Sigmoid colon (tissue), 7 donors: Measurements from ENCODE around the gene NAA15. TPM values are rescaled to one million over a fixed set of nuclear protein-coding genes. Genes with fewer than 3 reads are reported as not detected.
"Not testable (repeated sequence)": the region's sequence is repeated elsewhere in the genome, so short reads cannot be mapped to it uniquely, and the experiment has no call there.

Experiments used
- DNase-seq: peaks from one replicate; pipeline ENCODE4 v3.0.0-alpha.2; 2019
- H3K27ac ChIP-seq, 4 donors: fragments of 200-600 bp; sonication (generic); one replicate each; pipeline ENCODE4 v1.5.1; 2016 to 2019; ENCODE audit warnings: mild to moderate bottlenecking in 1 of 4
- H3K27me3 ChIP-seq, 3 donors: fragments of 200-600 bp; sonication (generic); one replicate each; pipeline ENCODE4 v1.5.1; 2019; ENCODE audit warnings: mild to moderate bottlenecking in 1 of 3
- H3K36me3 ChIP-seq, 4 donors: fragments of 200-600 bp; sonication (generic); one replicate each; pipeline ENCODE4 v1.5.1; 2016 to 2019
- H3K4me1 ChIP-seq, 4 donors: fragments of 200-600 bp; sonication (generic); one replicate each; pipeline ENCODE4 v1.5.1; 2017 to 2019
- H3K4me3 ChIP-seq, 4 donors: fragments of 200-600 bp; sonication (generic); one replicate each; pipeline ENCODE4 v1.5.1; 2017 to 2019; ENCODE audit warnings: mild to moderate bottlenecking in 2 of 4, moderate library complexity in 1 of 4
- H3K9me3 ChIP-seq, 4 donors: fragments of 200-600 bp in 3 of 4; sonication (generic) in 3 of 4; one replicate each; pipeline versions ENCODE4 v1.5.1 to v1.6.1; 2013 to 2019
- EP300 ChIP-seq, 4 donors: sonication (generic); formaldehyde crosslinking; IDR thresholded peaks; one replicate each; pipeline ENCODE4 v1.6.1; 2017; ENCODE audit warnings: antibody characterized with exemption in 4 of 4
- POLR2A ChIP-seq, 2 donors: fragments of 450-650 bp; IDR thresholded peaks; one replicate each; pipeline ENCODE4 v1.6.1; 2016; ENCODE audit warnings: antibody characterized with exemption in 2 of 2, mild to moderate bottlenecking in 2 of 2, moderate library complexity in 2 of 2
- POLR2AphosphoS5 ChIP-seq, 4 donors: sonication (generic); formaldehyde crosslinking; IDR thresholded peaks; one replicate each; pipeline ENCODE4 v1.6.1; 2017; ENCODE audit warnings: antibody characterized with exemption in 4 of 4
- WGBS, 2 donors: extraction: QIAGEN DNeasy Blood & Tissue Kit; methylation state at CpG; one replicate each; pipeline ENCODE4 v1.1.7; 2013; 5-methylcytosine and 5-hydroxymethylcytosine counted together
- intact Hi-C: fragments of 100-400 bp; cut with DNase I; formaldehyde crosslinking; loops from one replicate; pipeline ENCODE4 v1.15.1; 2023
- polyA plus RNA-seq, 3 donors: library from polyadenylated mRNA; stranded (reverse); fragments of 200-250 nt; gene quantifications; one replicate each; pipeline ENCODE4 v1.2.3, GENCODE V29; 2013
- total RNA-seq, 4 donors: library from RNA; depleted of rRNA; stranded (reverse); fragments of >200 nt; gene quantifications; one replicate each; pipeline ENCODE4 v1.1.0, GENCODE V29; 2016
- TF ChIP-seq, protein P1 (sequence below), 4 experiments: fragments of 450-650 bp in 3 of 4; fragments of 200-600 bp in 1 of 4; IDR thresholded peaks; one replicate each; pipeline ENCODE4 v1.5.1; 2016 to 2019; ENCODE audit warnings: antibody characterized with exemption in 4 of 4, mild to moderate bottlenecking in 3 of 4, moderate library complexity in 2 of 4
- donor health status: healthy with polysubstance abuse.
- donor health status: Bipolar disorder and iron deficiency.
- donor health status: healthy.

Gene NAA15
- total and polyA plus RNA-seq, 7 donors, result 5.4 to 40.3 (median 21.6) TPM

- Histone ChIP-seq H3K36me3 (no peaks in the 10 kb centered on the region), H3K9me3 (no peaks in the 10 kb centered on the region), H3K27ac (no peak overlapping the region), H3K4me1 (no peaks in the 10 kb centered on the region), H3K27me3 (no peaks in the 10 kb centered on the region), H3K4me3 (no peak overlapping the region)
- intact Hi-C loops, result no loop called here
- TF ChIP-seq EP300 (IDR thresholded peaks at IDR 0.05) (no peak), POLR2A (IDR thresholded peaks at IDR 0.05) (no peak), POLR2AphosphoS5 (IDR thresholded peaks at IDR 0.05) (no peak)
- TF ChIP-seq, protein P1, sequence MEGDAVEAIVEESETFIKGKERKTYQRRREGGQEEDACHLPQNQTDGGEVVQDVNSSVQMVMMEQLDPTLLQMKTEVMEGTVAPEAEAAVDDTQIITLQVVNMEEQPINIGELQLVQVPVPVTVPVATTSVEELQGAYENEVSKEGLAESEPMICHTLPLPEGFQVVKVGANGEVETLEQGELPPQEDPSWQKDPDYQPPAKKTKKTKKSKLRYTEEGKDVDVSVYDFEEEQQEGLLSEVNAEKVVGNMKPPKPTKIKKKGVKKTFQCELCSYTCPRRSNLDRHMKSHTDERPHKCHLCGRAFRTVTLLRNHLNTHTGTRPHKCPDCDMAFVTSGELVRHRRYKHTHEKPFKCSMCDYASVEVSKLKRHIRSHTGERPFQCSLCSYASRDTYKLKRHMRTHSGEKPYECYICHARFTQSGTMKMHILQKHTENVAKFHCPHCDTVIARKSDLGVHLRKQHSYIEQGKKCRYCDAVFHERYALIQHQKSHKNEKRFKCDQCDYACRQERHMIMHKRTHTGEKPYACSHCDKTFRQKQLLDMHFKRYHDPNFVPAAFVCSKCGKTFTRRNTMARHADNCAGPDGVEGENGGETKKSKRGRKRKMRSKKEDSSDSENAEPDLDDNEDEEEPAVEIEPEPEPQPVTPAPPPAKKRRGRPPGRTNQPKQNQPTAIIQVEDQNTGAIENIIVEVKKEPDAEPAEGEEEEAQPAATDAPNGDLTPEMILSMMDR (IDR thresholded peaks at IDR 0.05), result no peak
- 91 to 96% methylated on average over 3 of the region's 3 CpGs for WGBS, 2 donors
- no peak for DNase-seq
These were observed 102.2 kb downstream of the NAA15 start for GRCh38 chr4:139403462-139403861.

DNA sequence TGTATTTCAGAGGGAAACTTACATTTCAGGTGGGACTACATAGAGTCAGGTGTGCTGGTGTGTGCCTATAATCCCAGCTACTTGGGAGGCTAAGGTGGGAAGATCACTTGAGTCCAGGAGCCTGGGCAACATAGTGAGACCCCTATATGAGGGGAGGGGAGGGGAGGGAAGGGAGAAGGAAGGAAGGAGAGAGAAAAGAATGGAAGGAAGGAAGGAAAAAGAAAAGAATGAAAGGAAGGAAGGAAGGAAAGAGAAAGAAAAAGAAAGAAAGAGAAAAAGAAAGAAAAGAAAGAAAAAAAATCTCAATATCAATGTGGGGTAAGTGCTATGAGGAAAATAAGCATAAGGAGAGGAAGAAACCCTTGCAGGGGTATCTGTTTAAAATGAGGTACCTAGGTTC, 109.0 kb downstream of the NAA15 start:
- Histone ChIP-seq H3K27ac (no peak overlapping the region), H3K36me3 (no peaks in the 10 kb centered on the region), H3K4me1 (no peaks in the 10 kb centered on the region), H3K27me3 (no peaks in the 10 kb centered on the region), H3K4me3 (no peak overlapping the region), H3K9me3 (no peaks in the 10 kb centered on the region)
- no peak for DNase-seq
- TF ChIP-seq POLR2AphosphoS5 (IDR thresholded peaks at IDR 0.05) (no peak), POLR2A (IDR thresholded peaks at IDR 0.05) (no peak), EP300 (IDR thresholded peaks at IDR 0.05) (no peak)
- TF ChIP-seq, protein P1 (IDR thresholded peaks at IDR 0.05), result no peak
- intact Hi-C loops, result no loop called here

DNA sequence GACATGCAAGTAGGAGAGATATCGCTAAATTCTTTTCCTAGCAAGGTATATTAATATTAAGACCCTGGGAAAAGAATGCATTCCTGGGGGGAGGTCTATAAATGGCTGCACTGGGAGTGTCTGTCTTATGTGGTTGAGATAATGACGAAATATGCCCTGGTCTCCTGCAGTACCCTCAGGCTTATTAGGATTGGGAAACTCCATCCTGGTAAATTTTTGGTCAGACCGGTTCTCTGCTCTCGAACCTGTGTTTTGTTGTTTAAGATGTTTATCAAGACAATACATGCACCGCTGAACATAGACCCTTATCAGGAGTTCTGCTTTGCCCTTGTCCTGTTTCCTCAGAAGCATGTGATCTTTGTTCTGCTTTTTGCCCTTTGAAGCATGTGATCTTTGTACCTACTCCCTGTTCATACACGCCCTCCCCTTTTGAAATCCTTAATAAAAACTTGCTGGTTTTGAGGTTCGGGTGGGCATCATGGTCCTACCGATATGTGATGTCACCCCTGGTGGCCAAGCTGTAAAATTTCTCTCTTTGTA, 113.4 kb downstream of the NAA15 start:
- not testable (repeated sequence) for H3K27me3 ChIP-seq, H3K4me1 ChIP-seq, H3K4me3 ChIP-seq, DNase-seq, H3K27ac ChIP-seq, H3K36me3 ChIP-seq, H3K9me3 ChIP-seq
- WGBS, 2 donors, result 95% methylated on average over 8 of the region's 8 CpGs
- intact Hi-C loops, result loop anchor here (5.0 kb wide), 2 partner anchors 38 to 218 kb away; partner anchors contain the start of gene RAB33B

GRCh38 chr4:139416073-139416673, 114.9 kb downstream of the NAA15 start:
- TF ChIP-seq, protein P1 (IDR thresholded peaks at IDR 0.05), result peak; percentile 28 to 65 (median 50)
- TF ChIP-seq POLR2AphosphoS5 (IDR thresholded peaks at IDR 0.05) (no peak), POLR2A (IDR thresholded peaks at IDR 0.05) (no peak), EP300 (IDR thresholded peaks at IDR 0.05) (no peak)
- H3K27ac ChIP-seq, result no peak overlapping the region
- no peaks in the 10 kb centered on the region for H3K4me1 ChIP-seq
- DNase-seq, result no peak
- intact Hi-C loops, result loop anchor here (5.0 kb wide), 2 partner anchors 36 to 216 kb away; partner anchors contain the start of gene RAB33B
- no peaks in the 10 kb centered on the region for H3K36me3 ChIP-seq
- no peak overlapping the region for H3K4me3 ChIP-seq
- WGBS, 2 donors, result 75 to 77% methylated on average over 2 of the region's 2 CpGs
- no peaks in the 10 kb centered on the region for H3K27me3 ChIP-seq
- H3K9me3 ChIP-seq, result no peaks in the 10 kb centered on the region

DNA sequence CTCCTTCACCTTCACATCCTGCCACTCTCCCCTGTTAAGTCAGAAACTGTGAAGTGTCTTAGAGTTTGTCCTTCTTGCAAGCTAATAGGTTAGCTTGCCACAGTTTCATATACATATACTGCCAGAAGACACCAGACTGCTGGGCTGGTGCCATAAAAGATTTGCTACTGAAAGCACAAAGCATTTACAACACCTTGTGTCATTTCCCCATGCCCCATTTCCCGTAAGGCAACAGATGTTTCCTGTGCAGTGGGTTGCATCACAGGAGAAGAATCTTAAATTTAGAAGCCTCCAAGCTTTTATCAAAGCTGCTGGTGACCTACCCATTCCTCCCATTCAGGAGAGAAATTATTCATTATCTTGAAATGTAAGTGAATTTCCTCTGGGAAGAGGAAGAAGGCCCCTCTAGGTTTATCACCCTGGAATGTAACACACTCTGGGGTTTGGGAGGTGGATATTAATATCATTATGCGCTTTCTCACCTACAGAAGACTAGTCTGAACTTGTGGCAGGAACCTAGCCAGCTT, 118.1 kb downstream of the NAA15 start:
- Histone ChIP-seq H3K27me3 (no peaks in the 10 kb centered on the region), H3K36me3 (no peaks in the 10 kb centered on the region), H3K4me1 (no peaks in the 10 kb centered on the region), H3K4me3 (no peak overlapping the region), H3K27ac (peak overlapping the region; percentile 6 to 39 (median 30)), H3K9me3 (no peaks in the 10 kb centered on the region)
- peak; percentile 78 for DNase-seq
- intact Hi-C loops, result loop anchor here (5.0 kb wide), 2 partner anchors 33 to 213 kb away; partner anchors contain the start of gene RAB33B
- TF ChIP-seq EP300 (IDR thresholded peaks at IDR 0.05), result peak in 2 of 4 donors; percentile 36 to 57
- TF ChIP-seq POLR2AphosphoS5 (IDR thresholded peaks at IDR 0.05), result peak; percentile 49 to 72 (median 64)
- TF ChIP-seq, protein P1 (IDR thresholded peaks at IDR 0.05), result no peak
- TF ChIP-seq POLR2A (IDR thresholded peaks at IDR 0.05), result no peak
- 53 to 65% methylated on average over 2 of the region's 2 CpGs for WGBS, 2 donors
